ENCODE measurements around the gene ARHGEF1. TPM values are rescaled to one million over a fixed set of nuclear protein-coding genes. Genes with fewer than 3 reads are reported as not detected.

The ARHGEF1 gene
- polyA plus RNA-seq, 1 donor (not counting 4 experiments of a cell fraction or from before 2014, with no cell fraction given), result 30.5 TPM

DNA sequence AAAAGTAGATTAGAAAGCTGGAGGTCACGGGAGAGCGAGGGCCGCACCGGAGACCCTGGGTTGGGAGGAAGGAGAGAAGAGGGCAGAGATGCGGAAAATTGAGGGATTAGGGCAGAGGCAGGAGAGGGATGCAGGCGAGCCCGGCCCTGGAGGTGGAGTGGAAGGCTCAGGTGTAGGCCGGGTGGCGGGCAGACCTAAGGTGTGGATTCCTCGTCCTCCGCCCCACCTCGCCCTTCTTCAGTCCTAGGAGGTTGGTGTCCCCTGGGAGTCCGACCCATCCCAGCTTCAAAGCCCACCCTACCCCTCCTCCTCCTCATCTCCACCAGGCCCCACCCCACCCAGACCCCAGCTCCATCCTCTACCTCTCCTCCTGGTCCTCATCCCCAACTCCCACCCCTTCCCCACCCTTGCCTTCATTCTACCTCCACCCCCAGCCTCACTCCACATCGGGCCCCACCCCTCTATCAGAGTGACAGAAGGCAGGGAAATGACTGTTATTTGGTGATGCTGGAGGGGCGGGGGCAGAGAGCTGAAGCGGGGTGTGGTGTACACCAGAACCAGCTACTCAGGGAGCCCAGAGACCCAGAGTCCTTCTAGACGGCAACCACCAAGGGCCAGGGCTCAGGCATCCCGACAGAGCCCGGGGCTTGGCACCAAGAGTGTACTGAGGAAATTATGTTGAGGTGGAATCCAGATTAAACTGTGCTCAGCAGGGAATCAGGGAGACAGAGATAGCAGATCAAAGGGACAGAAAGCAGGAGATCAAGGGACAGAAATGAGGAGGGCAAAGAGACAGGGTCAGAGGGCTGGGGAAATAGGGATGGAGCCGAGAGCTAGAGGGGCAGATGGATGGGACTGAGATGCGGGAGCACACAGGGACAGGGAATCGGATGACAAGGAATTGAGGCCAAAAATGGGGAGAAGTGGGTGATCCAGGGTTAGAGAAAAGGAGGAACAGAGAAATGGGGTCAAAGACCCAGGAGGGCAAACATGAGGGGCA lies 38.9 kb downstream of the ARHGEF1 start:
- Histone ChIP-seq H3K4me3 (ENCODE audit: control insufficient read depth in 2 of 3, extremely low read depth in 1 of 3, insufficient read depth in 2 of 3, low read depth in 1 of 3, low read length in 3 of 3) (no peak overlapping the region), H3K36me3 (ENCODE audit: control insufficient read depth in 2 of 2, extremely low read depth in 1 of 2, insufficient read depth in 2 of 2, low read length in 2 of 2) (no peaks in the 10 kb centered on the region), H3K9ac (ENCODE audit: control insufficient read depth, extremely low read depth, insufficient read depth, low read length) (no peak overlapping the region), H3K9me3 (ENCODE audit: control insufficient read depth, low read depth, low read length) (peaks cover 8% of the 10 kb centered on the region), H4K20me1 (ENCODE audit: control insufficient read depth, extremely low read depth, insufficient read depth, low read length) (peaks cover 6% of the 10 kb centered on the region), H3K79me2 (ENCODE audit: control insufficient read depth, insufficient read depth, low read length) (no peaks in the 10 kb centered on the region), H3K27me3 (ENCODE audit: control insufficient read depth, extremely low read depth, insufficient read depth, low read length) (peaks cover 79% of the 10 kb centered on the region), H3K4me2 (ENCODE audit: control insufficient read depth, extremely low read depth, insufficient read depth, low read depth, low read length) (no peak overlapping the region), H3K4me1 (ENCODE audit: control insufficient read depth, extremely low read depth, insufficient read depth, low read length) (no peaks in the 10 kb centered on the region), H3K27ac (ENCODE audit: control insufficient read depth, insufficient read depth, low read length) (no peak overlapping the region), H3K9me1 (ENCODE audit: control insufficient read depth, extremely low read depth, insufficient read depth, low read length) (no peaks in the 10 kb centered on the region), H2AFZ (ENCODE audit: control insufficient read depth, low read length) (no peak overlapping the region)
- dilution Hi-C loops (cut with MboI; ENCODE audit: extremely low pct_ligation_motif_present, low sequenced_read_pairs), result no loop called here
- TF ChIP-seq EZH2 (IDR thresholded peaks at IDR 0.05; ENCODE audit: low read length) (peak; percentile 7), CTCF (optimal IDR thresholded peaks at IDR 0.05 in 1 of 3, IDR thresholded peaks at IDR 0.05 in 1 of 3, conservative IDR thresholded peaks at IDR 0.05 in 1 of 3; ENCODE audit: extremely low read depth in 1 of 3, insufficient read depth in 2 of 3, low read length in 3 of 3) (no peak)
- DNase-seq (ENCODE audit: low read depth, low spot score) (no peak), FAIRE-seq (no peak)

- Histone ChIP-seq H3K4me3 (ENCODE audit: control insufficient read depth in 2 of 3, extremely low read depth in 1 of 3, insufficient read depth in 2 of 3, low read depth in 1 of 3, low read length in 3 of 3) (no peak overlapping the region), H3K9me1 (ENCODE audit: control insufficient read depth, extremely low read depth, insufficient read depth, low read length) (no peaks in the 10 kb centered on the region), H3K9ac (ENCODE audit: control insufficient read depth, extremely low read depth, insufficient read depth, low read length) (no peak overlapping the region), H3K4me1 (ENCODE audit: control insufficient read depth, extremely low read depth, insufficient read depth, low read length) (no peaks in the 10 kb centered on the region), H3K4me2 (ENCODE audit: control insufficient read depth, extremely low read depth, insufficient read depth, low read depth, low read length) (no peak overlapping the region), H2AFZ (ENCODE audit: control insufficient read depth, low read length) (no peak overlapping the region), H4K20me1 (ENCODE audit: control insufficient read depth, extremely low read depth, insufficient read depth, low read length) (peaks cover 6% of the 10 kb centered on the region), H3K9me3 (ENCODE audit: control insufficient read depth, low read depth, low read length) (peaks cover 8% of the 10 kb centered on the region), H3K36me3 (ENCODE audit: control insufficient read depth in 2 of 2, extremely low read depth in 1 of 2, insufficient read depth in 2 of 2, low read length in 2 of 2) (no peaks in the 10 kb centered on the region), H3K27me3 (ENCODE audit: control insufficient read depth, extremely low read depth, insufficient read depth, low read length) (peaks cover 79% of the 10 kb centered on the region), H3K79me2 (ENCODE audit: control insufficient read depth, insufficient read depth, low read length) (no peaks in the 10 kb centered on the region), H3K27ac (ENCODE audit: control insufficient read depth, insufficient read depth, low read length) (no peak overlapping the region)
- TF ChIP-seq CTCF (optimal IDR thresholded peaks at IDR 0.05 in 1 of 3, IDR thresholded peaks at IDR 0.05 in 1 of 3, conservative IDR thresholded peaks at IDR 0.05 in 1 of 3; ENCODE audit: extremely low read depth in 1 of 3, insufficient read depth in 2 of 3, low read length in 3 of 3) (no peak), EZH2 (IDR thresholded peaks at IDR 0.05; ENCODE audit: low read length) (no peak)
- no peak for FAIRE-seq
- no peak for DNase-seq (ENCODE audit: low read depth, low spot score)
- dilution Hi-C loops (cut with MboI; ENCODE audit: extremely low pct_ligation_motif_present, low sequenced_read_pairs), result no loop called here
Observed at GRCh38 chr19:41922585-41922984, 39.6 kb downstream of the ARHGEF1 start.
